HG02852 (cell line): ENCODE data around the gene PTGER2.

Experiments
- ATAC-seq: cut with Tn5 transposase; IDR thresholded peaks from one replicate; pipeline ENCODE4 v1.9.1; 2021; ENCODE audit warnings: mild to moderate bottlenecking, moderate library complexity; ENCODE audit not compliant: unreplicated experiment

Gene PTGER2

DNA sequence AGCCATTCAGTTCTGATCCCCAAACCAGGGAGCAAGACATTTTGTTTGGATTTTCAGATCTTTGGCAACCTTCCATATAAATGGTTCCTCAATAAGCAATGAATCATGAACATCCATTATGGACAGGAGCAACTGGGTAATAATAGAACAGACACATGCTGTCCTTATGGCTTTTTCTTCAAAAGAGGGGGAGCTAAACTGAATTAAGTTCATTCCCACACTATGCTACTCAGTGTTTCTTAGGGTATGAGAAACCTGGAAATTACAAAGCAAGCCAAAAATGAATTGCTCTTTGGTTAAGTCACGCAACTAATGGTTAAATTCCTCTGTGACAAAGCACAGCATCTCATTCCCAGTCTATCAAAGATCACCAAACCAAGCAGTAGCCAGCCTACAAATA lies 51.0 kb downstream of the PTGER2 start:
- no peak for ATAC-seq

DNA sequence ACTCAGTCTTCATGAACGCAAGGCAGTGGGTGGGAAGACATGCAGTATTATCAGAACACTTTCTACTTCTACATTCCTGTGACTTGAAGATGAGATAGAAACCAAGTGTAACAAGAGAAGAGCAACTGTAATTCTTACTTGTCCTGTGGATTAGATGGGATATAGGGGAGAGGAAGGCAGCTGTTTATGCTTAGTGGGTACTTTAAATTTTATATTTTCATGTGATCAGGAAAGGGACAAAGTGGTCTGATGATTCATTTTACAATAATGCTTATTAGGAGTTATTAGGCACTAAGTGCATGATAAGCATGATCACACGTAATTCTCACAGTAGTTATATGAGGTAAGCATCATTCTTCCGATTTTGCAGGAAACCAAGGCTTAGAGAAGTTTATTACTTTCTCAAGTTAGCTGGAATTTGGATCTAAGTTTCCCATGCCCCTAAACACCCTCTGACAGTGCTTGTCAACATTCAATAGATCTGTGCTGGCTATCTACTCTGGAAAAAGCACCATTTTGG lies 52.7 kb downstream of the PTGER2 start:
- no peak for ATAC-seq

DNA sequence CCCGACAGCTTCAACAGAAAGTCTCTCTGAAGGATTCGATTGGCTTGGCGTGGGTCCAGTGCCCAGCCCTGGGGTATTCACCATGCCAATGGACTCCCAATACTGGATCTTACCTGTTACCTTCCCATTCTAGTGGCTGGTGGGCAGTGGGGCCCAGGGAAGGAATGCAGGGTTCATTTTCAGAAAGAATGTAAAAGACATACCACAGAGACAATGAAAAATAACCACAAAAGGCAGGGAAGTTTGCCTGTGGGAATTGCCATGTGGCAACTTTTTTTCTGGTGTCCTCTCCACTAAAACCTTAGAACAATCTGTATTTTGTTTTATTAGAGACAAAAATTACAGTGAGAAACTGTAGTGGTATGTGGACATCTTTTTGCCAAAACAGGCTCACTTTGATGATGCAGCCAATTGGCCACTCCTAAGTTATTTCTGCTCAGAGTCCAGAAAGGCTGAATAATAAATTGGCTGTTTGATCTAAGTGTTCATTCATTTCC lies 55.2 kb downstream of the PTGER2 start:
- ATAC-seq = no peak

DNA sequence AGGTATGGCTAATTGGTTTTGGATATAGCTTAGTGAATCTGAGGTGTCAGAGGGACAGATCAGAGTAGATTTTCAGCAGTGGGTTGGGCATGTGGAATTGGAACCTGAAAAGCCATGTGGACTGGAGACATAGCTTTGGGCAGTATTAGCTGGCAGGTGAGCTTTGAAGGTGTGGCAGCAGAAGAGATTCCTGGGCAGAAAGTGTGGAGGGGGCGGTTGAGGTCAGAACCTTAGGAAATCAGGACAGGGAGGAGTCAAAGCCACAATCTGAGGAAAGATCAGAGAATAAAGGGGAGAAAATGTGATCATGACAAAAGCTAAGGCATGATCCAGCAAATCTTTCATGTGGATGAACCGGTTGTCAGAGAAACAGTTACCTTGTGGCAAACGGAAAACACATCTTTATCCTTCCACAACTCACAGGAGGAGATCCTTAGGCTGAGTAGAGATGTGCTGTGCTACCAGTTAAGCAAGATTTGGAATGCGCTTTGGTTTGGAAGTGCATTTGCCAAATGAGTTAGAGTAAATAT lies 56.4 kb downstream of the PTGER2 start:
- ATAC-seq = no peak

DNA sequence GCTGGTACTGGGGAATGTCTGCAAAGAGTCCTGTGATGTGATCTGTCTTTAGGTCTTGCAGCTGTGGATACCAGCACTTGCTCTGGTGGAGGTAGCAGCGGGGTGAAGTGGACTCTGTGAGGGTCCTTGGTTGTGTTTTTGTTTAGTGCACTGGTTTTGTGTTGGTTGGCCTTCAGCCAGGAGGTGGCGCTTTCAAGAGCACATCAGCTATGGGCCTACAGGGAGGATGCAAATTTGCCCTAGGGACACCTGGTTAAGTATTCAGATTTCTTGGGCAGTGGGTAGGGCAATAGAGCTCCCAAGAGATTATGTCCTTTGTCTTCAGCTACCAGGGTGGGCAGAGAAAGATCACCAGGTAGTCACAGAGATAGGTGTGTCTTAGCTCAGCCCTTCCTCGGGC lies 63.8 kb downstream of the PTGER2 start:
- no peak for ATAC-seq
